Amniotic stem cell (primary cell): ENCODE measurements around the gene SAP30BP.

Source experiments
- DNase-seq: peaks from one replicate; lab custom pipeline; 2025; lab: John Stamatoyannopoulos, UW

The SAP30BP gene

GRCh38 chr17:75689441-75689873 lies 22.3 kb downstream of the SAP30BP start:
- no peak for DNase-seq

- no peak for DNase-seq
Observed at GRCh38 chr17:75691371-75691791, 24.2 kb downstream of the SAP30BP start.

GRCh38 chr17:75691801-75692626 lies 24.9 kb downstream of the SAP30BP start:
- DNase-seq, result no peak

- no peak for DNase-seq
Observed at GRCh38 chr17:75692976-75693375, 25.8 kb downstream of the SAP30BP start.

GRCh38 chr17:75693500-75694481 lies 26.7 kb downstream of the SAP30BP start:
- DNase-seq, result peak; percentile 84

- DNase-seq, result no peak
Observed at GRCh38 chr17:75694536-75694935, 27.4 kb downstream of the SAP30BP start.

GRCh38 chr17:75695141-75695829 lies 28.1 kb downstream of the SAP30BP start:
- no peak for DNase-seq

GRCh38 chr17:75695830-75696271 lies 28.7 kb downstream of the SAP30BP start:
- DNase-seq, result no peak

- DNase-seq, result no peak
Observed at GRCh38 chr17:75697651-75698291, 30.6 kb downstream of the SAP30BP start.

- no peak for DNase-seq
Observed at GRCh38 chr17:75698659-75699058, 31.5 kb downstream of the SAP30BP start.

GRCh38 chr17:75701288-75701687 lies 34.1 kb downstream of the SAP30BP start:
- DNase-seq, result no peak

GRCh38 chr17:75703191-75703590 lies 36.1 kb downstream of the SAP30BP start:
- no peak for DNase-seq

GRCh38 chr17:75703591-75703990 lies 36.5 kb downstream of the SAP30BP start:
- no peak for DNase-seq

- DNase-seq, result no peak
Observed at GRCh38 chr17:75704963-75705875, 38.1 kb downstream of the SAP30BP start.

GRCh38 chr17:75706042-75706728 lies 39.0 kb downstream of the SAP30BP start:
- DNase-seq, result no peak

GRCh38 chr17:75707079-75707571 lies 40.0 kb downstream of the SAP30BP start:
- DNase-seq, result no peak

- no peak for DNase-seq
Observed at GRCh38 chr17:75712446-75712845, 45.3 kb downstream of the SAP30BP start.

- DNase-seq, result no peak
Observed at GRCh38 chr17:75719732-75720131, 52.6 kb downstream of the SAP30BP start.

GRCh38 chr17:75720656-75721462 lies 53.7 kb downstream of the SAP30BP start, which contains the start of gene ITGB4:
TSS of gene ITGB4 (plus strand) at chr17:75721459. CDS start at chr17:75724704, 3,245 bp downstream.
- DNase-seq, result no peak
